Activated naive CD4-positive, alpha-beta T cell treated with anti-CD3 and anti-CD28 coated beads, Interleukin-2, amount 50 U/mL, for 24 hours (primary cell): ENCODE results near the gene GSDME.

Experiments
- H3K27ac Mint-ChIP-seq: one replicate; pipeline ENCODE4 v1.8.0; 2021; ENCODE audit warnings: mild to moderate bottlenecking, mixed read lengths
- H3K27me3 Mint-ChIP-seq: one replicate; pipeline ENCODE4 v1.8.0; 2021; ENCODE audit warnings: mixed read lengths
- H3K36me3 Mint-ChIP-seq: one replicate; pipeline ENCODE4 v1.8.0; 2021; ENCODE audit warnings: mixed read lengths
- H3K4me1 Mint-ChIP-seq: one replicate; pipeline ENCODE4 v1.8.0; 2021; ENCODE audit warnings: mixed read lengths
- H3K4me3 Mint-ChIP-seq: one replicate; pipeline ENCODE4 v1.8.0; 2021; ENCODE audit warnings: mild to moderate bottlenecking, mixed read lengths
- H3K9me3 Mint-ChIP-seq: one replicate; pipeline ENCODE4 v1.8.0; 2021; ENCODE audit warnings: mixed read lengths

Gene GSDME

DNA sequence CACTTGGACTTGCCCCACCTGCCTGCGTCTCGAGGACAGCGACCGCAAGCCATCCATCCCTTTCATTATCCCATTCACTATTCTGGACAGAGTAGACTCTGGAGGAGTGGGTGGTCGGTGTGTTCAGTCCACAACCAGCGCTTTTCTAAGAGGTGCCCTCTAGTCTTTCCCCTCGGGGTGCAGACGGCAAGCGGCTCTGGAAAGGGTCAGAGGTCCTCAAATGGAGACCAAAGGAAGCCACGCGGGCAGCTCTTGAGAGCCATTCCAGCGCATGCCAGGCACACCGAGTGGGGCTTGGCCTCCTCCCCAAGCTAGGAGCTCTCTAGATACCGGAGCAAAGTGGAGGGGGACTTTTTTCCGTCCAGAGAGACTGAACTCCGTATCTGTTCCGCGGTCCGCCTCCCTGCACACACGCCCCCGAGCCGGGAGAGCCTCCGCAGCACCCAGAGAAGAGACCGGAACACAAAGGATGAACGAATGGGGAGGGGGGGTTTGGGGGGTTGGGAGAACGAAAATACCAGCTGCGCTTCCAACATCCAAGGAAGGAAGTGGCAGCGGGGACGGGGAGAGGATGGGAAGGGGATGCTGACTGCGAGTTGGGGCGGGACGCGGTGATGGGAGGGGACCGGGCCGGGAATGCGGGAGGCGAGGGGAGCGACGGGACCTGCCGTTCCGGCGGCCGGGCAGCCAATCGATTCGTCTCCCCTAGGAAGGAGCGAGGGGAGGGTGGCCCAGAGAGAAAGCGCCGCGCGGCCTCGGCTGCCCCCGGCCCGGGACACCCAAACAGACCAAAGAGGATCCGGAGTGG, 515 bp downstream of the GSDME start:
- Mint-ChIP-seq H3K27ac (peak overlapping the region; percentile 69), H3K36me3 (no peaks in the 10 kb centered on the region), H3K9me3 (no peaks in the 10 kb centered on the region), H3K27me3 (peaks cover 26% of the 10 kb centered on the region), H3K4me1 (peaks cover 31% of the 10 kb centered on the region), H3K4me3 (peak overlapping the region; percentile 85)

DNA sequence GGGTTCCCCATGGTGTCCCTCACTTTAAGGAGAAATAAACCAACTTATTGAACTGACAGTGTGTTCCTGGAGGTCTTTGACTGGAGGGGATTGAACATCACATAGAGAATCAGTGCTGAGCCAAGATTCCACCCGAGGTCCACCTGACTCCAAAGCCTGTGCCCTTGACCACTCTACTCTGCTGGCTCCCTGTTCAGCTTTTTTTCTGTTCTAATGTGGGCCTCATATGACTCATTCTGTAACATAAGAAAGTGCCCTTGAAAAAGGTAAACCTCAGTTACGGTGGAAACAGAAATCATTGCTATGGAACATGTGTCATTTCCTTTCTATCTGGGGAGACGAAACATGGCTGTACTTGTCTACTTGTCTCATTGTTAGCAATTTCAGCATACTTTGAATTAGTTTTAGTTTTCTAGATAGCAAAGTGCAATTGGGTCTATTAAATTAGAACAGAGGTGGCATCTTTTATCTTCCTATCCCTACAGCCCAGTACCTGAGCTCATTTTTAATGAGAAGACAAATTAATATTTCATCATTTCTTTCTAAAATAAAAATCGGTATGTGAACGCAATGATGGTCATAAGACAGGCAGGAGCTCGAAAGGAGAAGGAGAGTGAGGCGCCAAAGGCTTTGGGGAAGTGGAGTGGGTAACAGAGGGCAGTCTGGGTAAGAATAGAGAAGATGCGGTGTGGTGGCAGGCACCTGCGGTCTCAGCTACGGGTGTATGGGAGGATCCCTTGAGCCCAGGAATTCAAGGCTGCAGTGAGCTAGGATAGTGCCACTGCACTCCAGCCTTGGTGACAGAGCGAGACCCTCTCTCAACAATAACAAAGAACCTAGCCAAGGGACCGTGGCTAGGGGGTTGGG, 1.5 kb downstream of the GSDME start:
- Mint-ChIP-seq H3K4me1 (peaks cover 31% of the 10 kb centered on the region), H3K27me3 (peaks cover 23% of the 10 kb centered on the region), H3K4me3 (peak overlapping the region; percentile 85), H3K36me3 (no peaks in the 10 kb centered on the region), H3K27ac (peak overlapping the region; percentile 69), H3K9me3 (no peaks in the 10 kb centered on the region)

DNA sequence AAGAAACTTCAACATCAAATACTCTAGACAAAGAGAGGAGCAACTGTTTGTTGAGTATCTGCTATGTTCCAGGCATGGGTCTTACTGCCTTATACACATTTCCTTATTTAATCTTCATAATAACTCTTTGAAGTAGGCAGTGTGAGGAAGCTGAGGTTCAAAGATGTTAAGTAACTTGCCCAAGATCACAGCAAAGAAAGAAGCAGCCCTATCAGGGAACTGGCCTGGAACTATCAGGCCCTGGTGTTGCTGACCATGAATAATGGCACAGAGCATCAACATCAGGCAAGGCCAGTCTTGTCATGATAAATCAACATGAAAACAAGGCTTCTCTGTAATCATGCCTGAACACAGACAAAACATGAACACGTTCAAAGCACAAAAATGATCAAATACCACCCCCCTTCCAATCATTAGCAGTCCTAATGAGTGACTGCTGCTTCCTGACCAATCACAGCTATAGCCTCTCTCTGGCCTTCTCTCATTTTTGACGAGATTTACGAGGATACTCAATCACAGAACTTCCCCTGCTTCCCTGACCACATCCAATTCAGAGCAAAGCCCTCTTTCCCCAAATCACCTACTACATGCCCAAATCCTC, 2.3 kb downstream of the GSDME start:
- Mint-ChIP-seq H3K36me3 (no peaks in the 10 kb centered on the region), H3K4me1 (peaks cover 31% of the 10 kb centered on the region), H3K4me3 (peak overlapping the region; percentile 85), H3K27ac (peak overlapping the region; percentile 69), H3K27me3 (peaks cover 20% of the 10 kb centered on the region), H3K9me3 (no peaks in the 10 kb centered on the region)

DNA sequence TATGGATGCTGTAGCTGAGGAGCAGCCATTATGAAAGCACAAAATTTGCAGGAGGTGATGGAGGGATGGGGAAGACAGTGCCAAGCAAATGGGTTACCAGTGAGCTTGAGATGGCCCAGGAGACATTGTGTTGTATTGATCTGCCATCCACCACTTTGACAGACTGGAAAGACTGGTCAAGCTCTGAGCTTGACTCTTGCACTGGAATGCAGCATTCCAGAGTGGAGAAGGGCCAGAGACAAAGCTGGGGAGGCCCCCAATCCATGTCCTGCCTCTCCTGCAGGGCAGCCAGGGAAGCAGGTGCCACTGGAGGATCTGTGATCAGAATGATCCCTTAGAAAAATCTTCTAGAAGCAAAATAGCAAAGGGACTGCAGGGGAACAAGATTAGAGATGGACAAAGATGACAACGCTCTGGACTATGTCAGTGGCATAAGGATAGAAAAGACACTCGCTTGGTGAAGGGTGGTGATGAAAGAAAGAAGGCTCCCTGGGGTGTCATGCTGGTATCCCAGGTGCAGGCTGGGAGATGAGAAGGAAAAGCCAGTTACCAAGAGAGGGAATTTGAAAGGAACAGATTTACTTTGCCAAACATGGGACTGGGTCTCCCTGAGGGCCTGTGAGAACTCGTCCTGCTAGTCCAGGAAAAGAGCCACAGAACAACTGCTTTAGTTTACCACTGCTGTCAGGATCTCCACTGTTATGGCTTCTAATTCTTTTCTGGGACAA, 5.0 kb downstream of the GSDME start:
- Mint-ChIP-seq H3K36me3 (peaks cover 3% of the 10 kb centered on the region), H3K9me3 (no peaks in the 10 kb centered on the region), H3K27me3 (peaks cover 8% of the 10 kb centered on the region), H3K4me3 (no peak overlapping the region), H3K4me1 (peaks cover 26% of the 10 kb centered on the region), H3K27ac (no peak overlapping the region)

DNA sequence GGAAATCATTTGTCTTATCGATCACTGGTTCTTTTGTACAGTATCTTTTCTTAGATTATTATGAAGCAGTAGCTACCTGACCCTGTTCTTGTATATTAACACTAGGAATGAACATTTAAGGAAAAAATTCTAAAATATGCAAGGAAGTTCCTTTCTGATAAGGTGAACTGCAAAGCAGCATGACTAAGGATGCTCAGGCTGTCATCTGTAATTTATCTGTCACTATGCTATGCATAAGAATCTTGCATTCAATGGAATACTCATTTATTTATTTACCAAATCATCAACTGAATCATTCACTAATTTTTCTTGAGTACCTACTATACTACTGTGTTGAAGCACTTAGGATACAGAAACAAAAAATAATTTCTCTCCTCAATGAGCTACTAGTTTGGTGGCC, 5.8 kb downstream of the GSDME start:
- Mint-ChIP-seq H3K27ac (no peak overlapping the region), H3K36me3 (peaks cover 3% of the 10 kb centered on the region), H3K9me3 (no peaks in the 10 kb centered on the region), H3K4me1 (peaks cover 22% of the 10 kb centered on the region), H3K4me3 (no peak overlapping the region), H3K27me3 (peaks cover 8% of the 10 kb centered on the region)

DNA sequence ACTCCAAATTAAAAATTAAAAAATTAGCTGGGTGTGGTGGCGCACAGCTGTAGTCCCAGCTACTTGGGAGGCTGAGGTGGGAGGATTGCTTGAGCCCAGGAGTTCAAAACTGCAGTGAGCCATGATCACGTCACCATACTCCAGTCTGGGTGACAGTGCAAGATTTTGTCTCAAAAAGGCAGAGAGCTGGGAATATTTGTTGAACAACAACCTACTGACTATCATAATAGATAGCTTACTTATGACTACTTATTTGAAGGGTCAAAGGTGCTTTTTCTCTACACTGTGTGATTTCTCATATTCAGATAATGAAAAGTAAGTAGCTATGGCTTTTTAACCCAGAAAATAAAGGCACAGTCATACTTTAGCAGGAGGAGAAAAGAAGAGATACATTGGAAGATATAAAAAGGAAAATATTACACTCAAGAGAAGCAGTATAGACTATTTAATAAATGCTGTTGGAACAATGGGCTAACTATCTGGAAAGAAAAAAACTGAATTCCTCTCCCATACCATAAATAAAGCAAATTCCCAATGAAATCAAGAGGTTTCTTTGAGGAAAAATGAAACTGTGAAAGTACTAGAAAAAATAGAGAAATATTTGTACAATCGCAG, 6.7 kb downstream of the GSDME start:
- Mint-ChIP-seq H3K27ac (no peak overlapping the region), H3K36me3 (peaks cover 3% of the 10 kb centered on the region), H3K9me3 (no peaks in the 10 kb centered on the region), H3K27me3 (peaks cover 8% of the 10 kb centered on the region), H3K4me1 (peaks cover 13% of the 10 kb centered on the region), H3K4me3 (no peak overlapping the region)

DNA sequence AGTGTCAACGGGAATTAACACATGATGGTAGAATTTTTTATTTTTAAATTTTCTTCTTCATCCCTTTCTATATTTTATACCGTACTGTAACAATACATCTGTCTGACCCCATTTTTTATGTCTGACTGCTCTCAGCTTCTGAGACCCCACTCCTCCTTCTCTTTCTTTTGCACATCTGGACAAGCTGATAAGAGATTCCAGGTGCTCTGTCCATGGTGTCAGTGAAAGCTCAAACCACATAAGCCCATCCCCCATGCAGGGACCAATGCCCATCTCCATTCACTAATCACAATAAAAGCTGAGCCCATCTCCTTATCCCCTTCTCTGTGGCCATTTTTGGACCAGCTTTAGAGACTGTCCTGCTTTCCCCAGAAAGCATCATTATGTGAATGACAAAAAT, 8.7 kb downstream of the GSDME start:
- Mint-ChIP-seq H3K27me3 (peaks cover 11% of the 10 kb centered on the region), H3K4me1 (no peaks in the 10 kb centered on the region), H3K36me3 (peaks cover 3% of the 10 kb centered on the region), H3K4me3 (no peak overlapping the region), H3K9me3 (no peaks in the 10 kb centered on the region), H3K27ac (peak overlapping the region; percentile 23)

DNA sequence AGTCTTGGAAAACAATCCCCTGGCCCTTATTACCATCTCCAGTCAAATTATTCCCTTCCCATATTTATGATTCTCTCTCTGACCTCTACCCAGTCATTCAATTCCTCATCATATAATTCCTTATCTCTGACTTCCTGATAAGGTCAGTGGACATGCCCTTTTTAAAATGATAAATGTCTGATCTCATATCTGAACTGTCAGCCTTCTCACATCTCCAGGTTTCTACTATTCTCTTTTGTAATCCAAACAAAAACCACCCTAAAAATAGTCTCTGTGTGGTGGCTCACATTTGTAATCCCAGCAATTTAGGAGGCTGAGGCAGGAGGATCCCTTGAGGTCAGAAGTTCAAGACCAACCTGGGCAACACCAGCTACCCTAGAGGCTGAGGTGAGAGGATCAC, 11.9 kb downstream of the GSDME start:
- Mint-ChIP-seq H3K4me3 (no peak overlapping the region), H3K36me3 (peaks cover 3% of the 10 kb centered on the region), H3K27me3 (peaks cover 9% of the 10 kb centered on the region), H3K27ac (no peak overlapping the region), H3K4me1 (no peaks in the 10 kb centered on the region), H3K9me3 (no peaks in the 10 kb centered on the region)

DNA sequence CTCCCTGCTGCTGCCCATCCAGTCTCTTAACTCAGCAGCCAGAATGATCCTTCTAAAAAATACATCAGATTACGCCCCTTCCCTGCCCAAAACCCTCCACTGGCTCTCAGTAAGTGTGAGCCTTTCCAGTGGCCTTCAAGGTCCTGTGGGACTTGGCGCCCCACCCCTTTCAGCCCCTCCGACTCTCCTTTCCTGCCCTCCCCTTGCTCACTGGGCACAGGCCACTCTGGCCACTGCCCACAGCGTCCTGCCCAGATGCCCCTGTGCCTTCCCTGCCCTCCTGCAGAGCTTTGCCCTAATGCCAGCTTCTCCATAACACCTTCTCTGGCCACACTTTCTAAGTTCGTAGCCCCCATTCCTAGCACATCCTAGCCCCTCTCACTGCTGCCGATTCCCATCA, 13.8 kb downstream of the GSDME start:
- Mint-ChIP-seq H3K4me1 (no peaks in the 10 kb centered on the region), H3K36me3 (no peaks in the 10 kb centered on the region), H3K4me3 (no peak overlapping the region), H3K27me3 (peaks cover 3% of the 10 kb centered on the region), H3K9me3 (peaks cover 5% of the 10 kb centered on the region), H3K27ac (no peak overlapping the region)

DNA sequence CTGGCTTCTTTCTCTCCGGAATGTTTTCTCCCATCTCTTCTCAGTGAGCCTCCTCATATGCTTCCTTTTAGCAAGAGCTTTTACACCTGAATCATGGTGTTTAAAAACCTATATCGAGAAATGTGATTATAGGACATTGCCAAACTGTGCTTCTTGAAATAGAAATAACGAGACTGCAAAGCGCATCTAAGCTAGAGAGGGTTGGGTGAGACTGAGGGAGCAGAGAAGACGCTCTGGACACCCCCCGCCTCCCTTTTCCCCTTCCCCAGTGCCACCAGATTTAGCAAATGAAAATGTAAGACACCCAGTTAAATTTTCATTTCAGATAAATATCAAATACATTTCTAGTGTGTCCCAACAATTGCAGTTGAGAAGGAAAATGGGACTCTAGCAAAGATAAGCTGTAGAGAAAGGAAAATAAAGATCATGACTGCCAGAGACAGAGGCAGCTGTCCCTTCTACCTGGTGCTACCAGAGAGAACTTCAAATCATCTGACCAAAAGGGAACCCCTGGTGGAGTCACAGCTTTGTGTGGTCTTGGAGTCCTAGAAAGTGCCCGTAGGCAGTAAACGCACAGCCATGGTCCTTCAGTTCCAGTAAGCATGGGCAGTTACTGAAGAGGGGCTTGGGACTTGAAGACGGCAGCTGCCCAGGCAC, 14.6 kb downstream of the GSDME start:
- H3K4me1 Mint-ChIP-seq: no peaks in the 10 kb centered on the region
- peaks cover 3% of the 10 kb centered on the region for H3K27me3 Mint-ChIP-seq
- H3K36me3 Mint-ChIP-seq: no peaks in the 10 kb centered on the region
- H3K9me3 Mint-ChIP-seq: peaks cover 13% of the 10 kb centered on the region
- no peak overlapping the region for H3K4me3 Mint-ChIP-seq
- no peak overlapping the region for H3K27ac Mint-ChIP-seq

DNA sequence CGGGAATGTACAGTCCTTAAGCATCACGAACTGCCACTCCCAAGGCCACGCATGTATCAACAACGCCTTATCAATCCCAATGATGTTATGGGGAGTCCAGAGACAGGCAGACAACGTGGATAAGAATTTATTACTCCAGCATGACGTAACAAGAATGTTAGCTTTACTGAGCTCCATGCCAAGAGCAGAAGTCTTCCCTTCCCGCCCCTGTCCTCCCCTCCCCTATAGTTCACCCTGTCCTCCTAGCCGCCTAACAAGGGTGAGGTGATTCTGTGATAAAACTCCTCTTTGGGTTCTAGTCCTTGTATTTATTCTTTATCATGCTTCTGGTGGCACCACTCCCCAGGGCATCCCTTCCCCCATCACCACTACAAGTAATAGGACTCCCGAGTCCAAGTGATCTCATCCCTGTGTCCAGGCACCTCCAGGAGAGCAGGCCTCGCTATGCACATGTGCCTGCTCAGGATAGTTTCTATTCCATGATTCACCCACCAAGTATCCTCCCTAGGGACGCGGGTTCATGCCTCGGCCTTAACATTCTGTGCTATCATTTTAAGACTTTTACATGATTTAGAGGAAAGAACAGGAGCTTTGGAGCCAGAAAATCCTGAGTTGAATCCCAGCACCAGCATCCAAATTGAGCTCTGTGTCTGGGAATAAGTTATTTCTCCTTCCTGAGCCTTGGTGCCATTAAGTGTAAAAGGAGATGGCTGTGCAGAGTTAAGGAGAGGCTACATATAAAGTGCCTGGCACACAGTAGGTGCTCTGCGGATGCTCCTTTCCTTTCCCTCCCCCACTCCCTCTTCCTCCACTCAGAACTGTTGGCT, 15.4 kb downstream of the GSDME start:
- peaks cover 3% of the 10 kb centered on the region for H3K27me3 Mint-ChIP-seq
- H3K9me3 Mint-ChIP-seq: peaks cover 20% of the 10 kb centered on the region
- no peaks in the 10 kb centered on the region for H3K36me3 Mint-ChIP-seq
- H3K27ac Mint-ChIP-seq: no peak overlapping the region
- no peaks in the 10 kb centered on the region for H3K4me1 Mint-ChIP-seq
- no peak overlapping the region for H3K4me3 Mint-ChIP-seq

DNA sequence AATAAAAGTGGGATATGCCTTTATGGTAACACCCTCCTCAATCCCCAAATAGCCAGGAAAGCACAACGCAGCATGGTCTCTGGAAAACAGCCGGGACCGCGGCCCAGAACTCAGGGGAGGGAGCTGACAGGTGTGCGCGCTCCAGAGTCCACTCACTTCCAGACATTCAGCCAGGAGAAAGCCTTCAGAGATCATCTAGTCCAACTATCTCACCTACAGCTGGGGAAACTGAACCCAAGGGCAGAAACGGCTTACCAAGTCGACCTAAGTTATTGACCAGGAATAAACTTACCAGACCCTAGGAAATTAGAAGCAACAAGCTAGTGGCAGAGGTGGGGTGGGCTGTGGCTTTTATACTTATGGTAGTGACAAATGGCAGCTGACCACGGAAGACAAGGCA, 16.4 kb downstream of the GSDME start:
- Mint-ChIP-seq H3K9me3 (peaks cover 23% of the 10 kb centered on the region), H3K27ac (no peak overlapping the region), H3K36me3 (no peaks in the 10 kb centered on the region), H3K4me1 (no peaks in the 10 kb centered on the region), H3K27me3 (peaks cover 3% of the 10 kb centered on the region), H3K4me3 (no peak overlapping the region)

DNA sequence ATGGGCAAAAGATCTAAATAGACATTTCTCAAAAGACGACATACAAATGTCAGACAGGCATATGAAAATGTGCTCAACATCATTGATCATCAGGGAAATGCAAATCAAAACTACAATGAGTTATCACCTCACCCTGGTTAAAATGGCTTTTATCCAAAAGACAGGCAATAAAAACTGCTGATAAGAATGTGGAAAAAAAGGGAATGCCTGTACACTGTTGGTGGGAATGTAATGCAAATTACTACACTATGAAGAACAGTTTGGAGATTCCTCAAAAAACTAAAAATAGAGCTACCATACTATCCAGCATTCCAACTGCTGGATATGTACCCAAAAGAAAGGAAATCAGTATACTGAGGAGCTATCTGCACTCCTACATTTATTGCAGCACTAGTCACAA, 18.0 kb downstream of the GSDME start:
- no peak overlapping the region for H3K27ac Mint-ChIP-seq
- H3K27me3 Mint-ChIP-seq: peaks cover 8% of the 10 kb centered on the region
- no peaks in the 10 kb centered on the region for H3K36me3 Mint-ChIP-seq
- H3K9me3 Mint-ChIP-seq: peaks cover 29% of the 10 kb centered on the region
- H3K4me1 Mint-ChIP-seq: no peaks in the 10 kb centered on the region
- no peak overlapping the region for H3K4me3 Mint-ChIP-seq

DNA sequence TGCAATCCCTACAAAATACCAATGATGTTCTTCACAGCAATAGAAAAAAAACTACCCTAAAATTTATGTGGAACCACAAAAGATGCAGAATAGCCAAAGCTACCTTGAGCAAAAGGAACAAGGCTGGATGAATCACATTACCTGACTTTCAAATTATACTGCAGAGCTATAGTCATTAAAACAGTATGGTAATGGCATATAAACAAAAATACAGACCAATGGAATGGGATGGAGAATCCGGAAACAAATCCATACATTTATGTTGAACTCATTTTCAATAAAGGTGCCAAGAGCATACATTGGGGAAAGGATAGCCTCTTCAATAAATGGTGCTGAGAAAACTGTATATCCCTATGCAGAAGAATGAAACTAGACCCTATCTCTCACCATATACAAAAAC, 18.7 kb downstream of the GSDME start:
- peaks cover 8% of the 10 kb centered on the region for H3K27me3 Mint-ChIP-seq
- H3K9me3 Mint-ChIP-seq: peaks cover 30% of the 10 kb centered on the region
- H3K4me3 Mint-ChIP-seq: no peak overlapping the region
- no peaks in the 10 kb centered on the region for H3K4me1 Mint-ChIP-seq
- H3K36me3 Mint-ChIP-seq: no peaks in the 10 kb centered on the region
- no peak overlapping the region for H3K27ac Mint-ChIP-seq
